CD4-positive, alpha-beta T cell treated with Interferon gamma for 1 hour (primary cell): ENCODE measurements around the gene ADAM23.

ENCODE experiments used
- DNase-seq: peaks from one replicate; pipeline ENCODE4 v3.0.0-alpha.2; 2020

Gene ADAM23

DNA sequence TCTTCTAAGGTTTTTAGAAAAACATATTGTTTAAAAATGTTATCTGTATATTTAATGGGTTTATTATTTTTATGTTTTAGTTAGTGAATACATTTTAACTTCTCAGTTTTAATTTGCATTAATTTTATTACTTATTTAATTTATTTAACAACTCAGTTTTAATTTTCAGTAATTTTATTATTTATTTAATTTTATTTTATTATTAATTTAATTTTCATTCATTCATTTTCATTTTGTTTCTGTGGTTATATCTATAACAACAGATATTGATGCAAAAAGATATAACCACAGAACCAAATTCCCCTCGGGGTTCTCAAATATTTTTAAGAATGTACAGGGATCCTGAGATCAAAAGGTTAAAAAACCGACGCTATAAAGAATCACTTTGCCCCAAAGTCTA is 221.9 kb downstream of the ADAM23 start:
- no peak for DNase-seq
